SU-DHL-6 (cell line): Measurements from ENCODE around the gene OR7C1.

ENCODE experiments used
- H2AFZ ChIP-seq: fragments of 200-600 bp; sonication (generic); 2 replicates; pipeline ENCODE4 v1.6.1; 2014; ENCODE audit warnings: low read depth, mild to moderate bottlenecking, moderate library complexity, mixed read lengths, antibody characterized with exemption, low read length; ENCODE audit not compliant: severe bottlenecking
- H3F3A ChIP-seq: fragments of 200-600 bp; shearing (Covaris generic); 2 replicates; pipeline ENCODE4 v1.6.0; 2016; ENCODE audit warnings: antibody characterized with exemption, mild to moderate bottlenecking; ENCODE audit not compliant: insufficient read depth
- H3K27ac ChIP-seq: fragments of 200-600 bp; sonication (generic); 2 replicates; pipeline ENCODE4 v1.5.1; 2016; ENCODE audit warnings: low read depth, mild to moderate bottlenecking, low read length, moderate library complexity, mixed read lengths
- H3K27me3 ChIP-seq: fragments of 200-600 bp; sonication (generic), shearing (Covaris generic); 2 replicates; pipeline ENCODE4 v1.6.0; 2014; ENCODE audit warnings: mild to moderate bottlenecking, low read length
- H3K36me3 ChIP-seq: fragments of 200-600 bp; sonication (generic); 2 replicates; pipeline ENCODE4 v1.6.1; 2014; ENCODE audit warnings: mild to moderate bottlenecking, low read length, mixed read lengths
- H3K4me2 ChIP-seq: fragments of 300-600, 200-600 bp; shearing (Covaris generic), sonication (generic); 2 replicates; pipeline ENCODE4 v1.6.0; 2014; ENCODE audit warnings: low read length, low read depth, mild to moderate bottlenecking; ENCODE audit not compliant: poor library complexity, severe bottlenecking
- H3K4me3 ChIP-seq: fragments of 200-600 bp; sonication (generic); 2 replicates; pipeline ENCODE4 v1.5.1; 2014; ENCODE audit warnings: antibody characterized with exemption, low read length, mild to moderate bottlenecking, mixed read lengths; ENCODE audit not compliant: insufficient read depth, poor library complexity, severe bottlenecking
- H3K79me2 ChIP-seq: fragments of 200-600 bp; sonication (generic); 2 replicates; pipeline ENCODE4 v1.6.1; 2014; ENCODE audit warnings: mild to moderate bottlenecking, low read length, moderate library complexity; ENCODE audit not compliant: insufficient read depth
- H3K9ac ChIP-seq: fragments of 200-600 bp; sonication (generic); 2 replicates; pipeline ENCODE4 v1.7.0; 2014; ENCODE audit warnings: mild to moderate bottlenecking, low read length
- H3K9me2 ChIP-seq: fragments of 200-600 bp; sonication (generic); replicated peaks from 2 replicates; pipeline ENCODE4 v1.6.1; 2014; ENCODE audit warnings: low read length; ENCODE audit not compliant: insufficient read depth
- H3K9me3 ChIP-seq: fragments of 200-600 bp; sonication (generic); 2 replicates; pipeline ENCODE4 v1.6.1; 2014; ENCODE audit warnings: low read length, mixed read lengths; ENCODE audit not compliant: insufficient read depth
- H4K20me1 ChIP-seq: fragments of 200-600 bp; sonication (generic); 2 replicates; pipeline ENCODE4 v1.6.1; 2014; ENCODE audit warnings: low read depth, mild to moderate bottlenecking, antibody characterized with exemption, low read length, moderate library complexity, mixed read lengths
- CTCF ChIP-seq: fragments of 200-600 bp; sonication (generic); IDR thresholded peaks from one replicate; pipeline ENCODE4 v1.5.1; 2017; ENCODE audit warnings: antibody characterized with exemption, mild to moderate bottlenecking, low read length, moderate library complexity; ENCODE audit not compliant: insufficient read depth, poor library complexity, severe bottlenecking
- EZH2phosphoT487 ChIP-seq: fragments of 200-600 bp; sonication (generic), shearing (Covaris generic); conservative IDR thresholded peaks from 2 replicates; pipeline ENCODE4 v1.6.1; 2018; ENCODE audit warnings: mild to moderate bottlenecking, antibody characterized with exemption, low read length, moderate library complexity, mixed read lengths

The OR7C1 gene

DNA sequence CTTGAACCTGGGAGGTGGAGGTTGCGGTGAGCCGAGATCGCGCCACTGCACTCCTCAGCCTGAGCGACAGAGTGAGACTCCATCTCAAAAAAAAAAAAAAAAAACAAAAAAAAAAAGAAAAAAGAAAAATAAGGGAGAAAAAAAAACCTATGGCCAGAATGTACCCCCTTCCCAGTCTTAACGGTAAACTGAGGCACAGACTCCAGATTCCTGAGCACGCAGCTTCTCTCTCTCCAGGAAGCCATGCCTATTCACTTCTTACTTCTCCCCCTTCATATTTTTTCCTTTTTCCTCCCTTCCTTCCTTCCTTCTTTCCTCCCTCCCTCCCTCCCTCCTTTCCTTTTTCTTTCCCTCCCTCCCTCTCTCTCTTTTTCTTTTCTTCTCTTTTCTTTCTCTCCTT, 62.0 kb downstream of the OR7C1 start:
- H3K36me3 ChIP-seq: no peaks in the 10 kb centered on the region
- H3K9me2 ChIP-seq: no peaks in the 10 kb centered on the region
- no peak overlapping the region for H3K4me2 ChIP-seq
- no peak overlapping the region for H3K27ac ChIP-seq
- H3K27me3 ChIP-seq: no peaks in the 10 kb centered on the region
- no peaks in the 10 kb centered on the region for H3K9me3 ChIP-seq
- no peak overlapping the region for H2AFZ ChIP-seq
- H3K79me2 ChIP-seq: no peaks in the 10 kb centered on the region
- no peaks in the 10 kb centered on the region for H3F3A ChIP-seq
- H4K20me1 ChIP-seq: no peaks in the 10 kb centered on the region
- H3K9ac ChIP-seq: no peak overlapping the region
- TF ChIP-seq CTCF (no peak), EZH2phosphoT487 (no peak)
- no peak overlapping the region for H3K4me3 ChIP-seq

GRCh38 chr19:14772467-14772866, 62.5 kb downstream of the OR7C1 start:
- H3K27ac ChIP-seq: no peak overlapping the region
- no peaks in the 10 kb centered on the region for H3K9me2 ChIP-seq
- H4K20me1 ChIP-seq: no peaks in the 10 kb centered on the region
- no peak overlapping the region for H3K4me3 ChIP-seq
- no peaks in the 10 kb centered on the region for H3K9me3 ChIP-seq
- no peaks in the 10 kb centered on the region for H3K79me2 ChIP-seq
- H3K9ac ChIP-seq: no peak overlapping the region
- no peaks in the 10 kb centered on the region for H3K27me3 ChIP-seq
- H2AFZ ChIP-seq: no peak overlapping the region
- no peak overlapping the region for H3K4me2 ChIP-seq
- TF ChIP-seq EZH2phosphoT487 (no peak), CTCF (no peak)
- no peaks in the 10 kb centered on the region for H3F3A ChIP-seq
- no peaks in the 10 kb centered on the region for H3K36me3 ChIP-seq

DNA sequence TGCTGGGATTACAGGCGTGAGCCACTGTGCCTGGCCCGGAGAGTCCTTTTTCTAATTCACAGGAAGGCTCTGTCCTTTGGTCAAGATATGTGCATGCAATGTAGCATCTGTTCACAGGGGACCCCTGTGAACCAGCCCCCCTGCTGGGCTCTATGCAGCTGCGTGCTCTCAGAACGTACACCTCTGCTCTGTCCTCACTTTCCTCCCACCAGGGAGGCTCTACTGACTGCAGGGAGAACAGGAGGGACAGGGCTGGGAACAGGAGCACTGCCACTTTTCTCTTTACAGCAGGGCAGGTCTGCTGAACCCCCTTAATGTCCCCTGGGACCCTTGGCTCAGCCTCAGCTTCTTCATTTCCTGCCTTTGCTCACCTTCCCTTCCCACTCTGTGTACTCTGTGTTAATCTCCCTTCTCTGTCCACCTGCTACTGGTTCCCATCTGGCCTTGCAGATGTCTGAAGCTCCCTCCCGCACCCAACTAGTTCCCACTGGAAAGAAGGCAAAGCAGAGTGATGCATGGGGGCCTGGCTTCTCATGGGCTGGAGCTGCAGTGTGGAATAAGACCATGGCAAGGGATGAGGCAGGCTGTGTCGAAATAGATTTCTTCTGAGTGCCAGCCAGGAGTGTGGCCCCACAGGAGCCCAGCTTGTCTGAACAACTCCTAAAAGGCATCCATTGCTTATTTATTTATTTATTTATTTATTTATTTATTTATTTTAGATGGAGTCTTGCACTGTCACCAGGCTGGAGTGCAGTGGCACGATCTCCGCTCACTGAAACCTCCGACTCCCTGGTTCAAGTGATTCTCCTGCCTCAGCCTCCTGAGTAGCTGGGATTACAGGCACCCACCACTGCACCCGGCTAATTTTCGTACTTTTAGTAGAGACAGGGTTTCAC, 63.8 kb downstream of the OR7C1 start:
- Histone ChIP-seq H3K4me2 (no peak overlapping the region), H4K20me1 (no peaks in the 10 kb centered on the region), H3K27ac (no peak overlapping the region), H3K27me3 (no peaks in the 10 kb centered on the region), H3K9me3 (no peaks in the 10 kb centered on the region), H3F3A (no peaks in the 10 kb centered on the region), H3K79me2 (no peaks in the 10 kb centered on the region), H3K9me2 (no peaks in the 10 kb centered on the region), H2AFZ (no peak overlapping the region), H3K9ac (no peak overlapping the region), H3K4me3 (no peak overlapping the region), H3K36me3 (no peaks in the 10 kb centered on the region)
- TF ChIP-seq EZH2phosphoT487 (no peak), CTCF (no peak)
